ENCODE measurements around the gene SECTM1.

SECTM1 gene

DNA sequence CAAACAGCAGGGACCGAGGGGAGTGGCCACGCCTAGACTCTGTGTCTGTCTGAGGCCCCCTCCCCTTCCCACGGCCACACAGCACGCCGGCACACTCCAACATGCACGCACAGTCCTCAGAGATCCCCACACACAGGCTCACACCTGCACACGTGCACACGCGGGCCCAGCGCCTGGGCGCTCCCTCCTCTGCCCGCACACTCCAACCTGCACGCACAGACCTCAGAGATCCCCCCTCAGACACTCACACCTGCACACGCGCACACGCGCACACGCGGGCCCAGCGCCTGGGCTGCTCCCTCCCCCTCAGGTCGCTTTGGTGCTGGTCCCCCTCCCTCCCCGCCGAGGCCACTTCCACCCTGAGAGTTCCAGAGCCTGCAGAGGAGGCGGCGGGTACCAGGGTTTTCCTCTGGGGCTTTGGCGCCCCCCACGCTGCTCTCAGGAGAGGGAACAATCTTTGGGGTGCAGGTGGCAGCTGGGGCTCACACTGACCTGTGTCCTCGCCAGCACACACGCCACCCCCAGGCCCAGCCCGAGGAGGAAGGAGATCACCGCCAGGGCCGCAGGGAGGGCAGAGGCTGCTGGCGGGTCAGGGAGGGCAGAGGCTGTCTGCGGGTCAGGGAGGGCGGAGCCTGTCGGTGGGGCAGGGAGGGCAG lies 17.7 kb downstream of the SECTM1 start:
- no peak for DNase-seq (ENCODE audit: low spot score)

DNA sequence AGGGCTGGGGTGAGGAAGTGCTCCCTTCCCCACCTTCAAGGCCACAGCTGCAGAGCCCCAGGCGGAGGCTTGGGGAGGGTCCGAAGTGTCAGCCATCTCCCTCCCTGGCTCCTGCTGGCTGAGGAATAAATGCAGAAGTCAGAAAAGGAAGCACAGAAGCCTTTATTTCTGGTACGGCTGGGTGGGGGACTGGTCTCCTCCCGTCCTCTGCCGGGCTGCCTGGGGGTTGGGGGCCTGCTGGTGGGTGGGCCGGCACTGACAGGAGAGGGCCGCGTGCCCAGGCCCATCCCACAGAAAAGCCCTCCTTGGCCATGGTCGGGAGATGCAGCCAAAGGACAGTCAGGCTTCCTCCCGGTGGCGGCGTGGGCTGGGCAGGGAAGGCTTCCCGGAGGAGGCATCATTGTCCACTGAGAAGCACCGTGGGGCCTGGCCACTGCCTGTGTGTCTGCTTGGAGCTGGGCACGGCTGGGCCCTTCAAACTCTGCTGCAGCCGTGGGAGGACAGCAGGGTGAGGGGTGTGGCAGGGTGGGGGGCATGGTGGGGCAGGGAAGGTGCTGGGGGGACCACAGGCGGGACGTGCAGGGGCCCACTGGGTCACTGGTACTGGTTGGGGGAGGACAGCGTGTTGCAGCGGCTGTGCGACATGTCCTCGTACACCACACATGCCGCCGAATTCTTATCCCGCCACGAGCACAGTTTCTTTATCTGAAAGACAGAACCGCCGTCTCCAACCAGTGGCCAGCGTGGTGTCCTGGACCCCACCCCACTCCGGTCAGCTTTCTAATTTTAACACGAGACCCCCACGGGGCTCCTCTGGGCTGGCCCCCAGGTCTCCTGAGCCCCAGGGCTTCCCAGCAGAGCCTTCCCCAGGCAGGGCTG lies 18.6 kb downstream of the SECTM1 start:
- no peak for DNase-seq (ENCODE audit: low spot score)

DNA sequence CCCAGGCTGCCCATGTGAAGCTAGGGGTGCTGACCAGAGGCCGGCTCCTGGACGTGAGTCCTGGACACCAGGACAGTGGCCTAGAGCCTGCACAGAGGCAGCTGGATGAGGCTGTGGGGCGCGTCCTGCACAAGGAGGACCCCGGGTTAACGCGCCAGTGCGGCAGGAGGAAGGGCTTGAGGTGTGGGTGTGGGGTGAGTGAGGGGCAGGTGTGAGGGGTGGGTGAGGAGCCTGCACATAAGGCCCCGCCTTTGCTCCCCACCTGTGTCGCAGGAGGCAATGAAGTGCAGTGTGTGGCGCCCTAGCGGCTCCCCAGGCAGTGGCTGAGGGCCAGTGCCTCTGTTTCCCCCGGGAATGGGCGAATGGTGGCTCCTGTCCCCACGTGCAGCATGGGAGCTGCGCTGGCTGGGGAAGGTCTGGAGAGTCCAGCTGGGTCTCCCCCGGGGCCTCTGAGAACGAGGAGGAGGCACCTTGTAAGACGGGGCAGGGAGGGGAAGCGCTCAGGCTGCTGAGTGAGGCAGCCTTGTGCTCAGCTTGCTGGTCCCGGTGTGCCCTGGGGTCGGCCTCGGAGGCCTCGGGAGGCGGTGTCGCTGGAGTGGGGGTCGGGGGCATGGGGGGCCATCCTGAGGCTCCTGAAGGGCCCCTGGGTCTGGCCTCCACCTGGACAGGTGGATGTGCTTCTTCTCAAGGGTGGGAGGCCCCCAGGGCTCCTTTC lies 19.4 kb downstream of the SECTM1 start:
- DNase-seq (ENCODE audit: low spot score) = no peak

DNA sequence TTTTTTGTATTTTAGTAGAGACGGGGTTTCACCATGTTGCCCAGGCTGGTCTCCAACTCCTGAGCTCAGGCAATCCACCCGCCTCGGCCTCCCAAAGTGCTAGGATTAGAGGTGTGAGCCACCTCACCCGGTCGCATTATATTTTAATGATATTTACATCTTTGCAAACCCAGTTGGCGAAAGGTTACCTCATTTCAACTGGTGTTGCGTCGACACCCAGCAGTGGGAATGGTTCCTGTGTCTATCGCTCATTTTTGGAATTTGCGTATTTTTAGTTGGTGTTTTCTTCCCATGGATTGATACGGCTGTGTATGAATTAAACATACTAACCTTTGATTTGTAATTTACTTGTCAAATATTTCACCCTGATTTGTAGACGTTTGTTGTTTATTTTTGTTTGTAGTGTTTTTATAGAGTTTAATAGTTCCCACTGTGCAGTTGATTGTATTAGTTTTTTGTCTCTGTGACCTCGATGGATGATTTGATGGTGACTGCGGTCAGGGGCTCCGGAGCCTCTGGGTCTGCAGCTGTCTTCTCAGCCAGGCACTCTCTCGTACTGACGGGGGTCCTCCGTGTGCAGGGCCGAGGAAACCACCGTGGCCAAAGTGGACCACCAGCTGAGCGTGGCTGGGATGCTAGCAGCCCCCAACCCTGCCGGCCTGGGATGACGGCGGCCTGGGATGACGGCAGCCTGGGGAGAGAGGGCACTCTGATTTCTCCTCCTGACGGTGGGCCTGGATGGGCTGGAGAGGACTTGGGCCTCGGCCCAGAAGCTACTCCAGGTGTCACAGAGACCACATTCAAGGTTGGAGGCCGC lies 20.2 kb downstream of the SECTM1 start:
- no peak for DNase-seq (ENCODE audit: low spot score)

DNA sequence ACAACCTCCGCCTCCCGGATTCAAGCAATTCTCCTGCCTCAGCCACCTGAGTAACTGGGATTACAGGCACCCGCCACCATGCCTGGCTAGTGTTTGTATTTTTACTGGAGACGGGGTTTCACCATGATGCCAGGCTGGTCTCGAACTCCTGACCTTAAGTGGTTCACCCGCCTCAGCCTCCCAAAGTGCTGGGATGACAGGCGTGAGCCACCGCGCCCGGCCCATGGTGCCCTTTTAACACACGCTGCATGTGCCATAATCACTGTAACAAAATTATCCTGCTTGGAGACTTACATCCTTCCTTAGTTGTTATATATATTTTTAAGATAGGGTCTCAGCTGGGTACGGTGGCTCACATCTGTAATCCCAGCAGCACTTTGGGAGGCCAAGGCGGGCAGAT lies 21.6 kb downstream of the SECTM1 start:
- DNase-seq (ENCODE audit: low spot score) = no peak

DNA sequence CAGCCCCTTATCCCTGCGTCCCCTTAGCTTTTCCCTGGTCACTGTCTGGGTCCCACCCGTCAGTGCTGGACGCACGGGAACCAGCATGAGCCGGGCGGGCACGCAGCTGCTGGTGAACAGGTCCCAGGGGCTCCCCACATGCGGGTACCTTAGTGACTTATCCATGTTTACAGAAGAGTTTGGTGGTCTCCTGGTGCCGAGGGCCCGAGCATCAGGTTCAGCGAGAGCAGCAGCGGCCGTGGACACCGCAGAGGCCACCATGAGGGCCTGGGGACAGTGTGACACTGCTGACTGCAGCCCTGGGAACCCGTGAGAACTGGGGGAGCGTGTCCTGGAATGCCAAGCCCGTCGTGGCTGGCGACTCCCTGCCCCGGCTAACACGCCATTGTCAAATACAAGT lies 22.7 kb downstream of the SECTM1 start:
- no peak for DNase-seq (ENCODE audit: low spot score)

DNA sequence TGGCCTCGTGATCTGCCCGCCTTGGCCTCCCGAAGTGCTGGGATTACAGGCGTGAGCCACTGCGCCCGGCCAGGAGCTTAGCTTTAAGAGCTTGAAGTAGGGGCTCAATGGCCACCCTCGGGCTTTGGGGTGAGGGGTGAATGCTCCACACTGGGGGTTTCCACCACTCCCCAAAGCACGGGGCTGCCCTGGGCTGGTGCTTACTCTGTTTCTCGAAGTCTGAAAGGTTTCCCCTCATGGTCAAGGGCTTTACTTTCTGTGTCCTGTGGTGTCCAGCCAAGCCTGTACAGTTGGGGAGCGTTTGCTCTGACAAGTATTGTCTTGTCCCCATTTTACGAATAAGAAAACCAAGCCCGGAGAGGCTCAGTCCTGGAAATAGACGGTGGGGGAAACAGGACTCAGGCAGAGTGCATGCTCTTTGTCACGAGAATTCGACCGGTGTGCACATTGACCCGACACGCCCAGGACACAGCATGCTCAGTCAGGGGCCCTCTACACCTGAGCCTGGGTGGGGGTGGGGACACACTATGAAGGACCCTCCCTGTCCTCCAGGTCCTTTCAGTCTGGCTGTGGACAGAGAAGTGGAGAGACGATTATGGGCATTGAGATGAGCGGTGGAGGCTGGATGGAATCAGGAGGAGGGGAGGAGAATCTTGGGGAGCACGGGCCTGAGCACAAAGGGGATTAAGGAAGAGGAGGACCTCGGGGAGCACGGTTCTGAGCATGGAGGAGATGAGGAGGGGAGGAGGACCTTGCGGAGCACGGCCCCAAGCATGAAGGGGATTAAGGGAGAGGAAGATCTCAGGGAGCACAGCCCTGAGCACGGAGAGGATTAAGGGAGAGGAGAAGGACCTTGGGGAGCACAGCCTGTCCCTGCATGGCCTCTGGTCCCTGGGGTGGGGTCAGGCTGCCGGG lies 23.7 kb downstream of the SECTM1 start:
- no peak for DNase-seq (ENCODE audit: low spot score)

DNA sequence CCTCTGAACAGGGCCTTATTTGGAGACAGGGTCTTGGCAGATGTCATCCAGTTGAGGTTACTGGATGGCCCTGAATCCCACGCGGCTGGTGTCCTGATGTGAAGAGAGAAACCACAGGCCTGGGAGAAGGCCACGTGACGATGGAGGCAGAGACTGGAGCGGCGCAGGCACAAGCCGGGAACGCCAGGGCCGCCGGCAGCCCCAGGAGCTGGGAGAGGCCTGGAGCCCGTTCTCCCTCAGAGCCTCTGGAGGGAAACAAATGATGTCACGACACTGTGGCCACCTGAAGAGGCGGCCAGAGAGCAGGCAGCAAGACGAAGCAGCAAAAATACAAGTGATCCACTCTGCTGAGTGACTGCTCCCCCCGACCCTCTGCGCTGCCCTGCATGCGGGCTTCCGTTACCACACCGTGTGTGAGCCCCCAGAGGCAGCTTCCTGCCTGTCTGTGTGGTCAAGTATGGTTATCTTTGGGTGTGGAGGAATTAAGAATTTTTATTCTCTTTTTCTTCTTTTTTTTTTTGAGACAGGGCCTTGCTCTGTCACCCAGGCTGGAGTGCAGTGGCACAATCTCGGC lies 27.8 kb downstream of the SECTM1 start:
- DNase-seq (ENCODE audit: low spot score) = no peak

DNA sequence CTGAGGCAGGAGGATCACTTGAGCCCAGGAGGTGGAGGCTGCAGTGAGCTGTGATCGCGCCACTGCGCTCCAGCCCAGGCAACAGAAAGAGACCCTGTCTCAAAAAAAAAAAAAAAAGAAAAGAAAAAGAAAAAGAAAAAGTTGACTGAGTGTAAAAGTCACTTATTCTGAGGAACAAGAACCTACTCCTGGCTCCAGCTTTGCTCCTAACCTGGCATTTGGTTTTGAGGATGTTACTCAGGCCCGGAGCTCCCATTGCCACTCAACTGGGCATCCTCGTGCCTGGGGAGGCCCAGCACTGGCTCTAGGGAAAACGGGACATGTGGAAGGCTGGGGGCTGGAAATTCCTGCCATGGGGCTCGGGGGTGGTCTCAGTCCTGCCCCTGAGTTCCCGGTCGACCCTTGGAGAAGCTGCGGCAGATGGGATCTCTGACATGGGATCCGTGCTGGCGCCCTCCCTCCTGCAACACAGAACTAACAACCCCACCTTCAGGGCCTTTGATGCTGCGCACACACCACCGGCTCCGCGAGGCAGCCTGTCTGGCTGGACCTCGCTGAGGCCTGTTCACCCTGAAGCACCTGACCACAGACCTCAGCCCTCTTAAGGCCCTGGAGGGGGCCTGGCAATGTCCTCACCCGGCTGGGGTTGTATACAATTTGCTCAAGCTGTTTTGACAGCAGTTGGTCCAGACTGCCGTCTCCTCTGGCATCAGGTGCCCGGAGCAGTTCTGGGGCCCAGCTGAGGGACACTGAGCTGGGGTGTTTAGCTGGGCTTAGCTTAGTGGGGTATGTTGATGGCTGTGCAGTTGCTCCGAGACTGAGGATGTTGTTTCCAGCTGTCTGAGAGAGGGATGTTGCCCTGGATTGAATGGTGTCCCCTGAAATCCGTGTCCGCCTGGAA lies 28.5 kb downstream of the SECTM1 start:
- no peak for DNase-seq (ENCODE audit: low spot score)

DNA sequence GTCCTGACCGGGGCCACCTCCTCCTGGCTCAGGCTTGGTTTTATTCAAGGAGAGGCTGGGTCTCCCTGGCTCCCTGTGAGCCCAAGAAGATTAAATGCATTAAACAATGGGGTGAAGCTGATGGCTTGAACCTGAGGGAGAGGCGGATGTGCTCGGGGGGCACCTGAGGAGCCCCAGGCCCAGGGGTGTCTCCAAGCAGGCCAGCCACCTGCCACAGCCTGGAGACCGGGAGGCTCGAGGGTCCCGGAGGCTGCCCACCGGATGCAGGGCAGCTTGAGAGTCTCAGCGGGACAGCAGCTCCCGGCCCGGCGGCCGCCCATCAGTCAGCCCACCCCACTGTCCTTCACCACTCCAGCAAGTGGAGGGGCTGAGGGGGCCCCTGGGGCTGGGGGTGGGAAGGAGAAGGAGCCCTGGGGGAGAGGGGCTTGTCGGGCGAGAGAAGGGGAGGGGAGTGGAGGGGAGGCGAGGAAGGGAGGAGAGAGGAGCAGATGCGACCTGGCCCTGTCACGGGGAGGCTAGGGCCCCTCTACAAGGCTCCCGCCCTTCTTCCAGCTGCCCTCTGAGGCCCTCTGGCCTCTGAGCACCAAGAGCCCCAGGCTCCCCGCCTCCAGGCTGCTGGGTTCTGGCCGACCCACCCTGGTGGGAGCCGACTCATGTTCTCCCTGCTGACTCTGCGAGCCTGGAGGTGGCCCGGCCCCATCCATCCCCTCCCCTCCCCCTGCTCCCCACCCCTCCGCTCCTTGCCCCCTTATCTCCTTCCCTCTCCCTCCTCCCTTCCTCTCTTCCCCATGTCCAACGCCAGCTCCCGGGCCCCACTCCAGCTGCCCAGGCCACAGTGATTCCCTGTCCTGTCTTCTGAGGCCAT lies 29.4 kb downstream of the SECTM1 start:
- DNase-seq (ENCODE audit: low spot score) = no peak

DNA sequence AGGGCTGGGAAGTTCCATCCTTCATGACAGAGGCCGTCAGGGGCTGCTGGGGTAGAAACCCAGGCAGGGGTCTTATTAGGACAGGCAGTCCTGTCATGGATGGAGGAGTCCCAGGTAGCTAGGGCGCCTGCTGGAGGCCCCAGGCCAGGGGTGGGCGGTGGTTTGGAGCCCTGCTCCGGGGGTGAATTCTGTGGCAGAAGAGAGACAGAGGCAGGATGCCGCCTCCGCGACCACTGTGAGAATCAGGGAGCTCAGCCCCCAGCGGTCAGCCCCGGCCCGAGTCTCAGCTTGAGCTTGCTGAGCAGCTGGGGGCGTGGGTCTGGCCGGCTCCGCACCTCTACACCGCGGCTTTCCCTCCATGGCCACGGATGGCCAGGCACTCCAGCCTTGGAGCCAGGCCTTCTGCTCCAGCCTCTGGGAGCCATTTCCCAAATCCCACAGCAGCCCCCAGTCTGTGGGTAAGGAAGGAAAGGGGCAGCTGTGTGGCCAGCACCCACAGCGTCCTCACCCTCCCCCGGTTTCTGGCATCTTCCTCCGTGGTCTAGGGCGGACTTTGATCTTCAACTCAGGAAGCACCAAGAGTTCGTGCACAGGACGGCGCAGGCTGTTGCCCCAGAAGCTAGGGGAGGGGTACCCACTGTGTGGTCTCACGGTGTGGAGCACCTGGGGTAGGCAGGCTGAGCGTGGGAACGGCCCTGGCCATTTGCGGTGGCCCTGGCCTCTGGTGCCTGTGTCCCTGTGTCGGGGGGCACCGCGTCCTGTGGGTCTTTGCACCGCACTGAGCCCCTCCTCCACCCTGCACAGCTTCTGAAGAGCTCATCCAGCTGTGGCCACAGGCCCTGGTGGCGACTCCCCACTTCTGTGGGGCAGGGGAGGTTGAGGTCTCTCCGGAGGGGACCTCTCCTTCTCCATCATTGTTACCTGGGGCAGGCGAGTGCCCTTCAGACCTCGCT lies 30.3 kb downstream of the SECTM1 start:
- DNase-seq (ENCODE audit: low spot score) = no peak

DNA sequence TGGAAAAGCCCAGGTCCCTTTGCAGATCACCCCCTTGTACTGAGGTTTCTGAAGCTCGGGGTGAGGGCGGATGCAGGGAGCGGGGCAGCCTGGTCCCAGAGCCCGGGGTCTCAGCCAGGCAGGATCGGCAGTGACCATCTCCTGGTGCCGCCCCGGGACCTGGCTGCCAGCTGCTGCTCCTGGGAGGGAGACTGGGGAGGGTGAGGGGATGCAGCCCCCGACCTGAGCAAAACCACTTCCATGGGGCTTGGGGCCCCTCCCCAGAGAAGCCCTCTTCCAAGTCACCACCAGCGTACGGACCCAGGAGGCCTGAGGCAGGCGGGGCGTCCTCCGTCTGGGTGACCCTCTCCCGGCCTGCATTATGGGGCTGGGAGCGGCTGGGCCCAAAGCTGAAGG lies 31.0 kb downstream of the SECTM1 start:
- DNase-seq (ENCODE audit: low spot score) = no peak

DNA sequence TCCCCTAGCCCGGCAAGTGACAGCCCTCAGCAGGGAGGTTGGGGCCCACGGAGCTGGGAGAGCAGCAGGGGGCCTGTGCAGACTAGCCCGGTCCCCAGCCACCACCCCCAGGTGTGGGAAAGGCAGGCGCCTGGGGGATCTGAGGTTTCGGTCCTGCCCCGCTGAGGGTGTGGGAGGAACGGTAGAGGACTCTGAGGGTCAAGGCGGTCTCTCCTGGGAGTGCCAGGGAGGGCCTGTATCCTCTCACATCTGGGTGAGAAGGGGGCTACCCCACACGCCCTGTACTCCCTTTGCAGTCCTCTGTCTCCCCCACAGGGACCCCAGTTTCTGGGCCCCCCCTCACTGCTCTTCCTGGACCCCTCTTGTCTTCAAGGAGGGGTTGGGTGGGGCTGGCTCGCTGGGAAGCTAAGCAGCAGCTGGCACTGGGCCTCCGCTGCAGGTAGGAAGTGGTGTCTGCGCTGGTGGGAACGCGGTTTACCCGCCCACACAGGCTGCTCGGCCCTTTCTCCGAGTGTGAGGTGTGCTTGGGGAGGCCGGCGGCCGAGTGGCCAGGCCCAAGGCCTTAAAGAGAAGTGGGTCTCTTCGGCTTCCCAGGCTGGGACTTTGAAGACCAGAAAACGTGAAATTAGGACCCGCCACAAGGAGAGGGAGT lies 31.5 kb downstream of the SECTM1 start:
- DNase-seq (ENCODE audit: low spot score) = no peak

DNA sequence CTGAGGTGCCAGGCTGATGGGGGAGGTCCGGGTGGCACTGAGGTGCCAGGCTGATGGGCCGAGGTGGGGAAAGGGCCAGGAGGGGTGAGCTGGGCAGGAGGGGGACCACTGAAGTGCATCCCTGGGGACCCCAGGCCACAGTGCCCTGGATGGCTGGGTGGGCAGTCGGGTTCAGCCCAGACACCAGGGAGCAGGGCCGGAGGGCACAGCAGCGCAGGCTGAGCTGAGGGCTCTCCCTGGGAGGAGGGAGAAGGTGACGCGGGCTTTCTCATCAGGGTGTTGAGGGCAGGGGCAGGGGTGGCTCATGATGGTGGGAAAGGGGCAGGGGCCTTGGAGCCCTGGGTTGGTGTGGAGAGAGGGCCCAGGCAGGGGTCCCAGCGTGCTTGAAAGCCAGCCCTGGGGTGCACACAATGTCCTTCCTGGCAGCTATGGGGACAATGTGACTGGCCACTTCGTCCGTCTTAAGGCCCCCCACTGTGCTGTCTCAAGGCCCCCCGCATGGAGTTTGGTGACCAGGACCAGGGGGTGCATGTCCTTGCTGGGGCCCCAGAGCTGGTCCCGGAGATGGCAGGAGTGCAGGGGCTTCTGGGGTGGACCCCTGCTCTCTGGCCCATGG lies 32.2 kb downstream of the SECTM1 start:
- DNase-seq (ENCODE audit: low spot score) = no peak

DNA sequence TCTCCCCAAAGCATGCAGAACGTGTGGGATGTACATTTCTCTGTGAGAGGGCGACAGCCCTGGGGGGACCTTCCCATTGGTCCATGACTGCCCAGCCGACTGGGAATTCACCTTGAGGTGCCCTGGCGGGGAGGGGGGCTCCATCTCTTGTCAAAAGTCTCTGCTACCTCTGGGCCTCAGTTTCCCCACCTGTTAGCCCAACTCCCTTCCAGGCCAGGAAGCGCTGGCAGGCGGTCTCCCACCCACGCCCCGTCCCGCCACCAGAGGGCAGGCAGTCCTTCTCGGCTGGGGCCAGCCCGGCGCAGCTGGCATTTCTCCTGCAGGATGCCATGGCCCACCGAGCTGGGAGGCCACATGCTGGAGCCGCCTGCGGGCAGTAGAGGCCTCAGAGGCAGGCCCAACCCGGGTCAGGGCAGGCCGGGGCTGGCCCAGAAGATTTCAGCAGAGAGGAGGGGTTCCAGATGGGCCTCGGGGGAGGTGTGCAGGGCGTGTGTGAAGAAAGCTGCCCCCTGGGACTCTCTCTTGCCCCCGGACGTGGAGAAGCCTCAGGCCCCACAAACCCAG lies 32.8 kb downstream of the SECTM1 start:
- peak; percentile 63 for DNase-seq (ENCODE audit: low spot score)

DNA sequence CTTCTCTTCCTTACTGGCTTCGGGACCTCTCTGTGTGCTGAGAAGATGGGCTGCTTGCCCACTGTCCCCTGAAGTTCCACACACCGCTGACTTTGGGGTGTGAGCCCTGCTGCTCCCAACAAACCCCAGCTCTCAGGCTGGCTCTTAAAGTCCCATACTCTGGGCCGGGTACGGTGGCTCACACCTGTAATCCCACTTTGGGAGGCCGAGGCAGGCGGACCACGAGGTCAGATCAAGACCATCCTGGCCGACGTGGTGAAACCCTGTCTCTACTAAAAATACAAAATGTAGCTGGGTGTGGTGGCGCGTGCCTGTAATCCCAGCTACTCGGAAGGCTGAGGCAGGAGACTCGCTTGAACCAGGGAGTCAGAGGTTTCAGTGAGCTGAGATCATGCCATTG lies 33.3 kb downstream of the SECTM1 start:
- DNase-seq (ENCODE audit: low spot score) = no peak

Data from kidney tubule cell (primary cell).